ENCODE data around the gene RGS14.

The RGS14 gene

DNA sequence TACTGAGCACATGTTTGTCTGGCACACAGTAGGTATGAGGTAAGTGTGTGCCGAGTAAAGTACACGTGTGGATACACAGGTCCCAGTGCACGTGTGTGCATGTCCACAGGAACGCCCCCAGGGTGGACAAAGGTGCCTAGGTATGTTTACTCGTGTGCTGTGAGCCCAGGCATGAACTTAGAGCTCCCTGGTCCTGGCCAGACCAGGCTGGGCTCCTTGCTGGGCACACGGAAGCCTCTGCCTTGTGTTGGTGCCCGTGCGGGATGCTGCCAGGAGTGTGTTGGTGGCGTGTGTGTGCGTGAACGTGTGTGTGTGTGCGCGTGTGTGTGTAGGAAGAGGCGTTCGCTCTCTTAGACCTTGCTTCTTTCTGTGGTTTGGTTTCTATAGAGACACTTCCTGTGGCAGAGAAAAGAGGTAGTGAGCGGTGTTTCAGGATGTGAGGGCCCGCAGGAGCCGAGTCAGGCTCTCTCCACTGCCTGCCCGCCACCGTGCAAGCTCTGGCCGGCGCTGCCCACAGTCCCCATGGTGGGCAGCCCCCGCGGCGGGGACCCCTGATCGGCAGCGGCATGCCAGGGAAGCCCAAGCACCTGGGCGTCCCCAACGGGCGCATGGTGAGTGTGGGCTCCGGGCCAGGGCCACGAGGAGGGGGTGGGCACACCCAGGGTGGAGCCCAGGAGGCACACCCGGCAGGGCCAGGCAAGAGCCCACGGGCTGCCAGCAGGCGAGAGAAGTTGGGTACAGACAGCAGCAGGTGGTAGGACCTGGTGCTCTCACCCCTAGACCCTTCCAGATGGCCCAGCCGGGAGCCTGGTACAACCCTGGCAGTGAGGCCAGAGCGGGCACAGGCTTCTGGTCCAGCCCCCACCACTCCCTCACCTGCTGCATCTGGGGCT lies at the start of gene RGS14:
Gene RGS14 (plus strand): TSS at position 466 of the 893 bp plus-strand sequence. CDS start 101 bp downstream, at position 567.
- DNase-seq = no peak

DNA sequence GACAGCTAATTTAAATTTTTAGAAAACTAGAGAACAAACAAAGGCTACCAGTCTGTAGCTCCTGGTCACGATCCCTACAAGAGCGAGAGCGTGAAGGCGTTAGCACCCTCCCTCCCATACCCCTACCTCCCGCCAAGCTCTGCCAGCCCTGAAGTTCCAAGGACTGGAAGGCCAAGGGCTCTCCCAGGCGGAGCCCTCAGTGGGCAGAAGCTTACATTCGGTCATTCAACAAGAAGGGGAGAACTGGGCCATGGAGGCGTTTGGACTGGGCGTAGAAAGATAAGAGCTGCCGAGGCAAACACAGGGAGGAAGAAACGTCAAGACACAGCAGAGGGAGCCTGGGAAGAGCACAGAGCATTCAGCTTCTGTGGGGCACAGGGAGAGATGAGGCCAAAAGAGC lies 49.0 kb upstream of the RGS14 start:
- DNase-seq = no peak

GRCh38 chr5:177309351-177310191 lies 48.2 kb upstream of the RGS14 start:
- no peak for DNase-seq

- DNase-seq = no peak
Observed at GRCh38 chr5:177310332-177310731, 47.4 kb upstream of the RGS14 start.

- DNase-seq = no peak
Observed at GRCh38 chr5:177310757-177311391, 46.9 kb upstream of the RGS14 start.

DNA sequence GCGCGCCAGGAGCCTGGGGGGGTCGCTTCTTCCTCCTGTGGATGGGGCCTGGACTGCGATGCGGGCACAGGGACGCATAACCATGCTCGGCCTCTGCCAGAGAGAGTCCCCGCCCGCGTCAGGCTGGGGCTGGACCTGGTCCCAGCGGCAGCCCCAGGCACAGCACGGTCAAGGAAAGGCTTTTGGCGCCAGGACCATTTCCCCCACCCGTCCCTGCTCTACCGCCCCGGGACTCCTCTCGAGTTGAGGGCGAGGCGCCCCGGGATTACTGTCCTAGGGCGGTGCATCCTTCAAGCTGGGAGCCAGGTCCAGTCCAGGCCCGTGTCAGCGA lies 46.4 kb upstream of the RGS14 start:
- no peak for DNase-seq

- peak; percentile 76 for DNase-seq
Observed at GRCh38 chr5:177311723-177312648, 45.7 kb upstream of the RGS14 start, which contains the start of gene MXD3. TSS of gene MXD3 (minus strand) at chr5:177311898. CDS start at chr5:177311830, 68 bp downstream.

GRCh38 chr5:177312649-177313181 lies 45.0 kb upstream of the RGS14 start:
- no peak for DNase-seq

GRCh38 chr5:177313561-177314259 lies 44.0 kb upstream of the RGS14 start:
- DNase-seq = no peak

DNA sequence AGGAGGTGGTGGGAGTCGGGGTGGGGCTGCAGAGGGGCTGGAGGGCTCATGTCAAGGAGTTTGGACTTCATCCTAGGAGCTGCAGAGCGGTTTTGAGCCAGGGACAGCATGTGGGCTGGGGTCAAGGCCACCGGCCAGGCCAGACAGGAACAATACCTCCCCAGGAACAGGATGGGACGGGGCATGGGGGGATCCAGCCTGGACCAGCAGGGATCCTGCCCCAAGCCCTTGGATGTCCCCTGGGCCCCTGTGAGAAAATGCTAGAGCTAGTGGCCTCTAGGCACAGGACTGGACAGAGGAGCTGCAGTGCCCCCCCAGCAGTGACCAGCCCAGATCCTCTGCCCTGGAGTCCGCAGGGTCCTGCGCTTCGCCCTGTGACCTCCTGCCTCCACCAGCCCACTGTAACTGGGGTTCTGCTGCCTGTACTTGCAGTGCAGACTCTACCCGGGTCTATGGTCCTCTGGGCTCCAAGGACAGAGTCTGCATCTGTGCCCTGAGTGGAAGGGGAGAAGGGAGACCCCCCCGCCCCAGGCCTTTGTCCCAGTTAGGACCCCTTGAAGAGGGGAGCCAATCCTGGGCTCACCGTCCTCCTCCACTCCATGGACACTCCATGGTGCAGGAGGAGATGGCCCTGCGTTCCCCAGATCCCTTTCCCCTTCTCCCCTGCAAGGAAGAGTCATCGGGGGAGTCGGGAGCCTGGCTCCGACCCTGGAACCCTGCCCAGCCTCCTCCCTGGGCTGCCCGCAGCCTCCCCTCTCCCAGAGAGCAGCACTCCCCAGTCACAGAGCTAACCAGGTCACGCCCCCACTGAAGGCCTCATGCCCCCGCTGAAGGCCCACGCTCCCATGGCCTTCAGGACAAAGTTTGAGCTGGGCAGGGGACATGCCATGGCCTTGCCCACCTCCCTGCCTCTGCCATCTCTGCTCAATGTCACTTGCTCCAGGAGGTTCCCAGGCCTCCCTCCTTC lies 43.1 kb upstream of the RGS14 start:
- DNase-seq = no peak

DNA sequence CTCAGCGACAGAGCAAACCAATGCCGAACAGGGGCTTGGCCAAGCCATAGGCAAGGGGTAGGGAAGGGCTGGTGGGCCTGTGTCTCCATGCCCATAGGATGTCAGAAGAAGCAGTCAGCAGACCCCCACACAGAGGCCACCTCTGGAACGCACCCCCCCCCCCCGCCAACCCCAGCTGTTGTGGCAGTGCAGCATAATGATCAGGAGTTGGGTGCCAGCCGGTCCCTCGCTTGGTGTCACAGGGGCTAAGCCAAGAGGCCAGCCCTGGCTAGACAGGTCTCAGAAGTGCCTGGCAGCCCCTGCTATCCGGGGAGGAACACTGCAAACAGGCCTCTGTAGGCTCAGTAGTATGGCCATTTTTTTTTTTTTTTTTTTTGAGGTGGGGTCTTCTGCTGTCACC lies 42.3 kb upstream of the RGS14 start:
- DNase-seq = no peak

- DNase-seq = no peak
Observed at GRCh38 chr5:177316005-177316404, 41.7 kb upstream of the RGS14 start.

DNA sequence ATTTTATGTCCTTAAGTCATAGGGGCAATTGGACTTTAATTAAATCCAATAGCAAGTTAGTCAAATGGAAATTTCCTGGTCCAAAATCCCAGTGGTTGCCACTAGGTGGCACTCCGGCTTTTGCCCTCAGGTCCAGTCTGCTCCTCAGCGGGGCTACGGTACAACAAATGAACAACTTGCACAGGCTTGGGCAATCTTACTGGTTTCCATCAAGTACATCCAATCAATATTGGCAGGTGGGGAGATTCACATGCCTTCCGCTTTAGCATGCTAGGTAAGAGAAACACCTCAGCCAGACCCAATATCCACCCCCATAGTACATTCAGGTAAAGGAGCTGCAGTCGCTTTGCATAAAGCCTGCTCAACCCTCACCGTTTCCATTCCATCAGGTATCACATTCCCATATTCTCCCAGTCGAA lies 39.8 kb upstream of the RGS14 start:
- no peak for DNase-seq

DNA sequence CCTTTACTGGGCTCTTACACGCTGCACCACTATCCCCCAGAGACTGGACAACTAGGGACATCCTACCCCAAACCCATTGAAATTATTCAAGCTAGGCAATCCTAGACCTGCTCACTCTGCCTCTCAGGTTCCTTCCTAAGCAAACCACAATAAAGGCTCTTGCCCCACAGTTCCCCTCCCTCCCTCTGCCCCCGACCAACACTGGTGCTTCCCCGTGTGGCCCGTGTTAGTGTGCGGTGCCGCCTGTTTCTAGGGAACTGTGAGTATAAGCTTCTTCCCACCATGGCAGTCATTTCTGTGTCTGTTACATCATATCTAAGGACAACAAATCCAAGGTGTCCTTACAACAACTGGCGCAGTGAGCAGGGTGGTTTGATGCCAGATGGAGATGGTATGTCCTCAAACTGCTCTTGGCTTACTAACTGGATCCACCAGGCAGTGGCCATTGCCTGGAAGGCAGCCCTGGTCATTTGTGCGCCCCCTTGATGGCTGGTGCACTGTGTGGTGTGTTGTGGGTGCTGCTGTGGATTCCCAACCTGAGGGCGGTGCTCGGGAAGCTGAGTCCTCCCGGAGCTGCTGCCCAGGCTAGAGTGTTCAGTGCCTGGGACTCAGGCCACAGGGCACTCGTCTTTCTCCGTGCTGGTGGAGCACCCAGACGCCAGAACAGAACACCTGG lies 37.7 kb upstream of the RGS14 start:
- no peak for DNase-seq

GRCh38 chr5:177320879-177321278 lies 36.8 kb upstream of the RGS14 start:
- no peak for DNase-seq

GRCh38 chr5:177325868-177326381 lies 31.8 kb upstream of the RGS14 start:
- no peak for DNase-seq

GRCh38 chr5:177327539-177328522 lies 29.9 kb upstream of the RGS14 start:
- DNase-seq = no peak
